Measurements from ENCODE around the gene KBTBD6. TPM values are rescaled to one million over a fixed set of nuclear protein-coding genes. Genes with fewer than 3 reads are reported as not detected.

KBTBD6 gene
- 4.6 to 5.9 TPM (median 5.3 TPM) in 5 replicates for total RNA-seq (2022; extraction: Qiagen RNA extraction)

GRCh38 chr13:41132512-41133152 lies at the start of gene KBTBD6:
Gene KBTBD6, minus strand, starts transcription at chr13:41132802. Its CDS starts 291 bp downstream, at chr13:41132511.

Other genes with a start within 250 kb of the KBTBD6 start
- 22.5 to 30.4 TPM (median 26.8 TPM) in 5 replicates for gene ELF1, start 113.5 kb downstream of the KBTBD6 start, total RNA-seq (2022; extraction: Qiagen RNA extraction)
- gene WBP4, start 71.3 kb downstream of the KBTBD6 start, total RNA-seq (2022; extraction: Qiagen RNA extraction) = 6.9 to 9.6 TPM (median 7.3 TPM) in 5 replicates
- gene KBTBD7, start 61.8 kb upstream of the KBTBD6 start, total RNA-seq (2022; extraction: Qiagen RNA extraction) = 2.1 to 2.7 TPM (median 2.5 TPM) in 5 replicates
- gene MTRF1, start 130.8 kb upstream of the KBTBD6 start, total RNA-seq (2022; extraction: Qiagen RNA extraction) = 5.3 to 6.0 TPM (median 5.9 TPM) in 5 replicates
- 7.5 to 9.1 TPM (median 8.1 TPM) in 5 replicates for gene NAA16, start 178.5 kb upstream of the KBTBD6 start, total RNA-seq (2022; extraction: Qiagen RNA extraction)